Neutrophil (primary cell): ENCODE data around the gene RFFL.

ENCODE experiments used
- H3K27ac ChIP-seq: fragments of 200-600 bp; sonication (generic); 2 replicates; pipeline ENCODE4 v1.5.1; 2016; ENCODE audit warnings: mild to moderate bottlenecking, moderate library complexity
- H3K27me3 ChIP-seq: fragments of 200-600 bp; sonication (generic); 2 replicates; pipeline ENCODE4 v1.6.0; 2016; ENCODE audit warnings: mild to moderate bottlenecking
- H3K36me3 ChIP-seq: fragments of 200-600 bp; sonication (generic); 2 replicates; pipeline ENCODE4 v1.5.1; 2017
- H3K4me1 ChIP-seq, 2 experiments: fragments of 200-600 bp in 1 of 2; sonication (generic) in 1 of 2; 1 replicate in 1 of 2; 2 replicates in 1 of 2; pipeline versions ENCODE4 v1.5.1 to v1.6.1; 2013 to 2016; ENCODE audit warnings: low read depth in 1 of 2, low read length in 1 of 2, mild to moderate bottlenecking in 1 of 2, moderate library complexity in 1 of 2; ENCODE audit not compliant: control insufficient read depth in 1 of 2, insufficient read depth in 1 of 2
- H3K4me3 ChIP-seq, 2 experiments: fragments of 200-600 bp in 1 of 2; sonication (generic) in 1 of 2; 1 replicate in 1 of 2; 2 replicates in 1 of 2; pipeline ENCODE4 v1.5.1; 2013 to 2016; ENCODE audit warnings: low read depth in 1 of 2, low read length in 1 of 2, mild to moderate bottlenecking in 1 of 2, moderate library complexity in 1 of 2
- H3K9me3 ChIP-seq: fragments of 200-600 bp; sonication (generic); 2 replicates; pipeline ENCODE4 v1.5.1; 2016
- CTCF ChIP-seq: fragments of 200-600 bp; sonication (generic); IDR thresholded peaks from 2 replicates; pipeline ENCODE4 v1.5.1; 2016; ENCODE audit warnings: antibody characterized with exemption

Gene RFFL

GRCh38 chr17:34988644-34989043 is 74.9 kb downstream of the RFFL start:
- H3K27me3 ChIP-seq = no peaks in the 10 kb centered on the region
- TF ChIP-seq CTCF = no peak
- peaks cover 16% of the 10 kb centered on the region for H3K36me3 ChIP-seq

GRCh38 chr17:34987232-34987631 is 76.3 kb downstream of the RFFL start:
- no peak overlapping the region for H3K4me3 ChIP-seq
- H3K27ac ChIP-seq = no peak overlapping the region
- H3K27me3 ChIP-seq = no peaks in the 10 kb centered on the region
- H3K4me1 ChIP-seq = peaks cover 38 to 41% of the 10 kb centered on the region in 2 experiments
- H3K9me3 ChIP-seq = no peaks in the 10 kb centered on the region
- H3K36me3 ChIP-seq = peaks cover 16% of the 10 kb centered on the region
- no peak for TF ChIP-seq CTCF

More at GRCh38 chr17:34988644-34989043, 74.9 kb downstream of the RFFL start:
- peaks cover 52 to 55% of the 10 kb centered on the region in 2 experiments for H3K4me1 ChIP-seq
- H3K27ac ChIP-seq = peak overlapping the region; percentile 7
- no peaks in the 10 kb centered on the region for H3K9me3 ChIP-seq
- no peak overlapping the region for H3K4me3 ChIP-seq

- Histone ChIP-seq H3K27me3 (no peaks in the 10 kb centered on the region), H3K4me3 (peak overlapping the region; percentile 79 to 80), H3K4me1 (peaks cover 22 to 24% of the 10 kb centered on the region in 2 experiments), H3K36me3 (peaks cover 11% of the 10 kb centered on the region), H3K9me3 (no peaks in the 10 kb centered on the region), H3K27ac (peak overlapping the region; percentile 86)
- no peak for TF ChIP-seq CTCF
These were observed 81.8 kb downstream of the RFFL start for GRCh38 chr17:34981538-34982241.

GRCh38 chr17:34980681-34981537 is 82.6 kb downstream of the RFFL start:
- H3K27me3 ChIP-seq = no peaks in the 10 kb centered on the region
- H3K36me3 ChIP-seq = peaks cover 5% of the 10 kb centered on the region
- peaks cover 22 to 24% of the 10 kb centered on the region in 2 experiments for H3K4me1 ChIP-seq
- no peak for TF ChIP-seq CTCF
- peak overlapping the region; percentile 86 for H3K27ac ChIP-seq
- peak overlapping the region; percentile 79 to 80 for H3K4me3 ChIP-seq
- no peaks in the 10 kb centered on the region for H3K9me3 ChIP-seq

GRCh38 chr17:34980353-34980680 is 83.2 kb downstream of the RFFL start, which contains the start of gene LIG3:
TSS of gene LIG3 (plus strand) at chr17:34980512. CDS start at chr17:34983006, 2,494 bp downstream.
- Histone ChIP-seq H3K4me1 (peaks cover 22 to 24% of the 10 kb centered on the region in 2 experiments), H3K36me3 (no peaks in the 10 kb centered on the region), H3K9me3 (no peaks in the 10 kb centered on the region), H3K27ac (peak within 1 kb of the TSS; percentile 86), H3K4me3 (peak within 1 kb of the TSS; percentile 79 to 80), H3K27me3 (no peaks in the 10 kb centered on the region)
- TF ChIP-seq CTCF = no peak
